Mucosa of descending colon (tissue), 3 donors: Measurements from ENCODE around the gene SFN. TPM values are rescaled to one million over a fixed set of nuclear protein-coding genes. Genes with fewer than 3 reads are reported as not detected.
A peak's percentile ranks its signal among the peaks of the same experiment; 100 is the strongest.
"Not testable (repeated sequence)": the region's sequence is repeated elsewhere in the genome, so short reads cannot be mapped to it uniquely, and the experiment has no call there.

Experiments
- ATAC-seq: fragments of 200-7000 bp; cut with Tn5 transposase; one replicate; pipeline ENCODE4 v1.9.1; 2020; ENCODE audit warnings: mild to moderate bottlenecking, moderate library complexity
- DNase-seq, 3 donors: peaks; one replicate each; pipeline ENCODE4 v3.0.0-alpha.2; 2020
- H3K36me3 ChIP-seq: fragments of 200-600 bp; one replicate; pipeline ENCODE4 v1.8.0; 2021; ENCODE audit warnings: low read depth, mild to moderate bottlenecking
- H3K4me1 ChIP-seq: fragments of 200-600 bp; one replicate; pipeline ENCODE4 v1.8.0; 2021; ENCODE audit warnings: low read depth, mild to moderate bottlenecking
- H3K4me3 ChIP-seq: fragments of 200-600 bp; one replicate; pipeline ENCODE4 v1.8.0; 2021; ENCODE audit warnings: mild to moderate bottlenecking
- H3K9me3 ChIP-seq: fragments of 200-600 bp; one replicate; pipeline ENCODE4 v1.8.0; 2021; ENCODE audit warnings: mild to moderate bottlenecking
- CTCF ChIP-seq: fragments of 200-600 bp; IDR thresholded peaks from one replicate; pipeline ENCODE4 v1.8.0; 2022; ENCODE audit warnings: antibody characterized with exemption, mild to moderate bottlenecking
- intact Hi-C, 2 donors: fragments of 100-400 bp; cut with DNase I in 1 of 2; cut with micrococcal nuclease in 1 of 2; formaldehyde crosslinking; loops; one replicate each; pipeline versions ENCODE4 v1.11.0 to v1.11.1; 2022; cut with DNase I, micrococcal nuclease
- total RNA-seq, 3 donors: library from RNA; stranded (reverse); fragmentation: NEBNext Ultra II Directional in 2 of 3; extraction: Animal tissue kit (Norgen Biotek cat#: 25700) in 2 of 3; gene quantifications; one replicate each; pipeline versions ENCODE4 v1.2.1 to v1.2.4, GENCODE V29; 2021 to 2023
- donor health status: DM: no; HTN: no; CAD: no; lungs with moderate emphysema.
- donor health status: DM: no; HTN: no; CAD: no.
- donor health status: DM: no; HTN: yes; CAD: no.

Gene SFN
- total RNA-seq, 3 donors from 2014 or later, result 124 to 282 (median 191) TPM

- no peak for DNase-seq
- Histone ChIP-seq H3K9me3 (no peaks in the 10 kb centered on the region), H3K4me1 (peaks cover 19% of the 10 kb centered on the region), H3K4me3 (no peak overlapping the region), H3K36me3 (no peaks in the 10 kb centered on the region)
- ATAC-seq, result no peak
- intact Hi-C loops, result no loop called here
- TF ChIP-seq CTCF, result no peak
These were observed 33.6 kb upstream of the SFN start for GRCh38 chr1:26829184-26829911.

GRCh38 chr1:26831059-26831458, 31.9 kb upstream of the SFN start:
- no peak for DNase-seq
- no peak overlapping the region for H3K4me3 ChIP-seq
- no peaks in the 10 kb centered on the region for H3K36me3 ChIP-seq
- H3K4me1 ChIP-seq, result peaks cover 10% of the 10 kb centered on the region
- ATAC-seq, result no peak
- intact Hi-C loops, result no loop called here
- TF ChIP-seq CTCF, result no peak
- no peaks in the 10 kb centered on the region for H3K9me3 ChIP-seq

- peak; percentile 6 for ATAC-seq
- H3K4me1 ChIP-seq, result peaks cover 10% of the 10 kb centered on the region
These were observed 31.3 kb upstream of the SFN start for GRCh38 chr1:26831546-26832248.

GRCh38 chr1:26832249-26832960, 30.5 kb upstream of the SFN start:
- Histone ChIP-seq H3K4me3 (no peak overlapping the region), H3K36me3 (no peaks in the 10 kb centered on the region), H3K9me3 (no peaks in the 10 kb centered on the region), H3K4me1 (peaks cover 8% of the 10 kb centered on the region)
- no peak for ATAC-seq
- TF ChIP-seq CTCF, result no peak
- no peak for DNase-seq
- intact Hi-C loops, result no loop called here

More at GRCh38 chr1:26831546-26832248, 31.3 kb upstream of the SFN start:
- no peak overlapping the region for H3K4me3 ChIP-seq
- intact Hi-C loops, result no loop called here
- no peak for DNase-seq
- no peaks in the 10 kb centered on the region for H3K36me3 ChIP-seq
- TF ChIP-seq CTCF, result no peak
- H3K9me3 ChIP-seq, result no peaks in the 10 kb centered on the region

GRCh38 chr1:26833432-26834405, 29.2 kb upstream of the SFN start:
- no peaks in the 10 kb centered on the region for H3K36me3 ChIP-seq
- ATAC-seq, result peak; percentile 88
- no peak overlapping the region for H3K4me3 ChIP-seq
- peaks cover 3% of the 10 kb centered on the region for H3K4me1 ChIP-seq
- intact Hi-C loops, result no loop called here
- peak; percentile 65 to 88 (median 70) for DNase-seq
- H3K9me3 ChIP-seq, result no peaks in the 10 kb centered on the region
- no peak for TF ChIP-seq CTCF

GRCh38 chr1:26837665-26838064, 25.3 kb upstream of the SFN start:
- ATAC-seq, H3K36me3 ChIP-seq, H3K4me3 ChIP-seq, DNase-seq, intact Hi-C loops, H3K9me3 ChIP-seq, H3K4me1 ChIP-seq: not testable (repeated sequence)
